Activated T-helper 1 cell treated with anti-CD3 and anti-CD28 coated beads, Interleukin-2, amount 50 U/mL, for 16 hours (primary cell): ENCODE measurements around the gene HES1.
A peak's percentile ranks its signal among the peaks of the same experiment; 100 is the strongest.
"Not testable (repeated sequence)": the region's sequence is repeated elsewhere in the genome, so short reads cannot be mapped to it uniquely, and the experiment has no call there.

Source experiments
- DNase-seq, 2 donors: peaks; one replicate each; pipeline ENCODE4 v3.0.0-alpha.2; 2020; ENCODE audit warnings: low read depth in 1 of 2, low spot score in 1 of 2

The HES1 gene

GRCh38 chr3:194140520-194141414, 4.8 kb downstream of the HES1 start:
- no peak for DNase-seq

- DNase-seq: peak in 1 of 2 donors; percentile 42
Measured at GRCh38 chr3:194141415-194142155, 5.6 kb downstream of the HES1 start.

DNA sequence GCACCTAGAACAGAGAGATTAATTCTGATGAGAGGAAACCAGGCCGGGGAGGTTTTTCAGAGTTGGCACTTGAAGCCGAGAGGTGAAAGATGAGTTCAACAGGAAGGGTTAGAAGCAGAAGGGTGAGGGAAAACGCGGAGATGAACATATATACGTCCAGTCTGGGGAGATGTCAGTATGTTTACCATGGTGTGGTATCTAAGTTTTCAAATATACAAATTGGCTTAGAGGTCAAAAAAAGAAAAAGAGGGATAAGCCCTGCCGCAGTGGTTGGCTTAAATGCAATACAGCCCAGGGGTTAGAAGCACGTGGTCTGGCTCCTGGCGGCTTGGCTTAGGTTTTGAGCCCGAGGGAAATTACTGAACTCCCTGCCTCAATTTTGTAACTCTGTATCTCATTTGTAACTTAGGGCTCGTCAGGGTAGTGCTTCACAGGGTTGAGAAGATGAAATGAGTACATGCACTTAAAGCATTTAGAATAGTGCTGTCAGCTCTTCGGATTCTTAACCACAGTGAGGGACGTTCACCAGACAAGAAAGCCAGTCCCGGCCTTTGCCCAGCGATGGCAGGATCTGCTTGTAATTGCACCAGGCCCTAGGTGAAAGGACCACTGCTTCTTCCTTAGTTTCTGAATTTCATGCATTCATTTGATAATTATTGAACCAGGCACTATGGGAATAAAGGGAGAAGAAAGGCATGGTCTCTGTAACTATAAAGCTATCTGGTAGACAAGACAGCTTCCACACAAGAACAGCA, 6.4 kb downstream of the HES1 start:
- no peak for DNase-seq

GRCh38 chr3:194145702-194146101, 9.8 kb downstream of the HES1 start:
- no peak for DNase-seq

GRCh38 chr3:194147679-194148078, 11.7 kb downstream of the HES1 start:
- DNase-seq: no peak

GRCh38 chr3:194148383-194148782, 12.4 kb downstream of the HES1 start:
- DNase-seq: no peak

DNA sequence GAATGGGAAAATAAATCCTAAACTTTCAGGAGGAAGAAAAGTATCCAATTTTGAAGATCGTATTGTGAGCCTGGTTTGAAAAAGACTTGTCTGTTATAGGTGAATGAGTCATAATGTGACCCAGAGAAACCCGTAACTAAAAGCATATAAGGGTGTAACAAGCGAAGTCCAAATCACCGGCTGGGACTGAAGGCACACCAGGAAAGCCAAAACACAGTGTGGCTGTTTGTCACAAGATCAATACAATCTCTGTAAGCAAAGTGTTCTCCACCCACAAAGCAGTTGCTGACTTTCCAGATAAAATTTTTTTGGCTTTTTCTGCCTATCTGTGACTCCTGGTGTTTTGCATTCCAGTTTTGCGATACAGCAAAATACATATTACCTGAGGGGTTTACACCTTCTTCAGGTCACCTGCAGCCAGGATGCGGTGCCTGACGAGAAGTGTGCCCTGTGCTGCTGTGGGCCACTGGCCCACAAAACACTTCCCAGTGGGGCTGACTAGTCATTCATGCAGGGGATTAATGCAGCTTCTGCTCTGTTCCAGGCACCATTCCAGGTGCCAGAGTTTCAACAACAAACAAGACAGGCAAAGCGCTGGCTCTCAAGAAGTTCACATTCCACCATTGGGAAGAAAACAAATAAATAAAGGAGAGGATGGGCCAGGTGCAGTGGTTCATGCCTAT, 14.4 kb downstream of the HES1 start:
- no peak for DNase-seq

DNA sequence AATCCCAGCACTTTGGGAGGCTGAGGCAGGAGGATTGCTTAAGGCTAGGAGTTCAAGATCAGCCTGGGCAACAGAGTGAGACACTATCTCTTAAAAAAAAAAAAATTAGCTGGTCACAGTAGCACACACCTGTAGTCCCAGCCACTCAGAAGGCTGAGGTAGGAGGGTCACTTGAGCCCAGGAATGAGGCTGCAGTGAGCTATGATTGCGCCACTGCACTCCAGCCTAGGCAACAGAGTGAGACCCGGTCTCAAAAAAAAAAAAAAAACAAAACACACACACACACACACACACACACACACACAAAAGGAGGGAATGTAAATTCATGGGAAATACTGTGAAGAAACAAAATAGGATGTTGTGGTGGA, 15.0 kb downstream of the HES1 start:
- not testable (repeated sequence) for DNase-seq

DNA sequence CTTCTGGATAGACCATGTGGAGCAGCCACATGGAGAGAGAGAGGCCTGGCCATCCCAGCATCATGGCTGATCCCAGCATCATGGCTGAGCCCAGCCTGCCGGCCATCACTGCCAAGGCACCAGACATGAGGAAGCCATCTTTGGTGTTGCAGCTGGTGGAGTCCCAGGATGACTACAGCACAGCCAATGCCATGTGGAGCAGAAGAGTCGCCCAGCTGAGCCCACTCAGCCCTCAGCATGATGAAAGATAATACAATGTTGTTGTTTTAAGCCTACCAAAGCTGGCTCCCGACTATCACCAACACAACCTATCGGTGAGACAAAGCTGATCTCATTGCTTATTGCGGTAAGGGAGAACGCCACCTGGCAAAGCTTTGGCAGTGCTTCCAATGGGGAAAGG, 18.4 kb downstream of the HES1 start:
- DNase-seq: no peak

DNA sequence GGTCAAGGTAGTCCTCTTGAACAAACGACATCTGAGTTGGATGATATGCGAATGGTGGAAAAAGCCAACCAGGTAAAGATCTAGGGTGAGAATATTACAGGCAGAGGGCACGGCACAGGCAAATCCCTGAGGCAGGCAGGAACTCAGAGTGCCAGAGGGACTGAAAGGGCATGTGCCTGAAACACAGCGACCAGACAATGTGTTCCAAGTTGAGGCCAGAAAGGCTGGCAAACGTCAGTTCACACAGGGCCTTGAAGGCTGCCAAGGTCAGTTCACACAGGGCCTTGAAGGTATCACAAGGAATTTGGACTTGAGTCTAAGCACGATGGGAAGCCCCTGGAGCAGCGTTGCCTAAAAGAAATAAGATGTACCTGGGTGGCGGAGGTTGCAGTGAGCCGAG, 20.1 kb downstream of the HES1 start:
- DNase-seq: no peak

- no peak for DNase-seq
Measured at GRCh38 chr3:194158942-194159439, 23.0 kb downstream of the HES1 start.

- DNase-seq: no peak
Measured at GRCh38 chr3:194160158-194160557, 24.2 kb downstream of the HES1 start.

DNA sequence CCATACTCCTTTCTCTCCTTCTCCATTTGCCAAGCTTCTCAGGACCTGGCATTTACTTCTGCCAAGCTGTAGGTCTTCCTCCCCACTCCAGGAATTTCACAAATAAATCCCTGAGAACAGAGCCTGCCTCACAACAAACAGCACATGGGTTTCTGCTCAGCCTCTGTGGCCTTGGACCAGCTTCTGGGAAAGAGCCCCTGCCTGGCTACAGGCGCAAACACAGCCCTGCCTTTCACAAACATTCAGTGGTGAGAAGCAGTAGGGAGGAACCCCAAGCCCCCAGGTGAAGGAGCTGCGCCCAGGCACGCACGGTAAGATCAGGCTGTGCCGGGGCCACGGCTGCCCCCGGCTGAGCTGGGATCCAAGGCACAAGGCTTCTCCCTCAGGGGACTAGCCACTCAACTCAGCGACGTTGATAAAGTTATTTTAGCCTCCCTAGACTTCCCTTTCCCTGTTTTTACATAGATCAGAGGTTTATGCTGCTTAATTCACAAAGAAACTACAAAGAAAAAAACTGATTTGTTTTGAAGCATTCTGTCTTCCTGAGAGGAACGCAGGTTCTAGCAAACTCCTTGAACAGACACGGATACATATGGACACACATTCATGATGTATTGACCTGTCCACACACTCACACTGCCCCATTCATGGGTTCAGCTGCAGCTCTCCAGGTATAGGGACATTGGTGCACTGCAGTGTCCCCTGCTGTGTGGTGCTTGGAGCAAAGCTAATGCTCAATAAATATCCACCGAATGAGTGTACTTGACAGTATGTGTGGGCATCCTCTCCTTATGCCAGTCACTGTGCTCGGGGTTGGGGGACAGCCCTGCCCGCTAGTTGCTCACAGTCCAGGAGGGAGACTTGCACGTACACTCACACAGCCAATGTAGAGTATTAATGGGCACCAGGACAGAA, 25.4 kb downstream of the HES1 start:
- no peak for DNase-seq

DNA sequence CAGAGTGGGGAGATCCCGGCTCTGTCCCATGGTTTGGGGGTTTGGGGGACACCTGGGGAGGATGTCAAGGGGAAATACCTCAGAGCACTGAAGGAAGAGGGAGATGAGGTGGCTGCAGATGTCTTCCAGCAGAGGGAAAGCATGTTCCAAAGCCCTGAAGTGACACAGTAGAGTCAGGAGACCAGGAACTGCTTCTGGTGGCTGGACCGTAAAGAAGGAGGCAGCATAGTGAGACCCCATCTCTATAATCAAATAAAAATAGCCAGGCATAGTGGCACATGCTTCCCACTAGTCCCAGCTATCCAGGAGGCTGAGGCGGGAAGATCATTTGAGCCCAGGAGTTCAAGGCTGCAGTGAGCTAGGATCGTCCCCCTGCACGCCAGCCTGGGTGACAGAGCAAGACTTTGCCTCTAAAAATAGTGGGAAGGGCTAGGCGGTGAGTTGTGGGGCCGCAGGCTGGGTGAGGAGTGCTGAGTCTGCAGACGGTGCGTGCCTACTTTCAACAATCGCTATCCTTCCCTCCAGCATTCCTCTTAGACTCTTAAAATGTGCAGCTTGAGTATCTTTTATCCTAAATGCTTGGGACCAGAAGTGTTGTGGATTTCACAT, 26.2 kb downstream of the HES1 start:
- no peak for DNase-seq

- no peak for DNase-seq
Measured at GRCh38 chr3:194162817-194163584, 27.1 kb downstream of the HES1 start.

DNA sequence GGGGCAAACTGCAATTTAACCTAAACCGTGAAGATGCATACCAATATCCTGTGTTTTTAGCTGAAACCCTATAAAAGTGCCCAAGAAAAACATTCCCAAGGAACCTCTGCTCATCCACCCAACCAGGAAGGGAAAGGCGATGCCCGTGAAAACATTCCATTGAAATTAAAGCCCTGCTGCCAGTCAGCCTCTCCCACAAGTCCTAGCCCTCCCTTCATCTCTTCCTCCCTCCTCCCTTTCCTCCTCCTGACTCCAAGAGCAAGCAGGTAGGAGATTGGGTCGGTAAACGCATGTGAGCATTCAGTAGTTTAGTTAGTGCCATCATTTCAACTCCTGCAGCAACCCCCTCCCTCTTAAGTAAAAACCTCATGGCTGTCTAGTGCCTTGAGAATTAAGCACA, 27.7 kb downstream of the HES1 start:
- DNase-seq: no peak

DNA sequence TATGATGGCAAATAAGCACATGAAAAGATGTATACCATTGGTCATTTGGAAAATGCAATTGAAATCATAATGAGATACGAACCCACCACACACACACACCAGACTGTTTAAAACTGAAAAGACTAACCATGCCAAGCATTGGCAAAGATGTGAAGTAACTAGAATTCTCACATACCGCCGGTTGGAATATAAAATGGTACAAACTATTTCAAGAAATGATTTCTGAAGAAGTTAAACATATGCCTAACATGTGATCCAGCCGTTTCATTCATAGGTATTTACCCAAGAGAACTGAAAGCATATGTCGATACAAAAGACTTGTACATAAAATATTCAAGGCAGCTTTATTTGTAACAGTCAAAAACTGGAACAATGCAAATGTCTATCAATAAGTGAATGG, 28.9 kb downstream of the HES1 start:
- no peak for DNase-seq

- no peak for DNase-seq
Measured at GRCh38 chr3:194165271-194166018, 29.5 kb downstream of the HES1 start.
